AG09309 (cell line): ENCODE measurements around the gene ADAM11.

Source experiments
- DNase-seq: peaks from one replicate; pipeline ENCODE4 v3.0.0-alpha.2; 2010; ENCODE audit warnings: low read depth
- H3K4me3 ChIP-seq: 2 replicates; pipeline ENCODE4 v1.5.1; 2011; ENCODE audit warnings: mild to moderate bottlenecking, low read depth, low read length, moderate library complexity; ENCODE audit not compliant: control insufficient read depth
- CTCF ChIP-seq: IDR thresholded peaks from 2 replicates; pipeline ENCODE4 v1.5.1; 2011; ENCODE audit warnings: mild to moderate bottlenecking, low read depth, low read length, inconsistent platforms; ENCODE audit not compliant: insufficient read depth, control insufficient read depth; ENCODE audit errors: missing control alignments

ADAM11 gene

DNA sequence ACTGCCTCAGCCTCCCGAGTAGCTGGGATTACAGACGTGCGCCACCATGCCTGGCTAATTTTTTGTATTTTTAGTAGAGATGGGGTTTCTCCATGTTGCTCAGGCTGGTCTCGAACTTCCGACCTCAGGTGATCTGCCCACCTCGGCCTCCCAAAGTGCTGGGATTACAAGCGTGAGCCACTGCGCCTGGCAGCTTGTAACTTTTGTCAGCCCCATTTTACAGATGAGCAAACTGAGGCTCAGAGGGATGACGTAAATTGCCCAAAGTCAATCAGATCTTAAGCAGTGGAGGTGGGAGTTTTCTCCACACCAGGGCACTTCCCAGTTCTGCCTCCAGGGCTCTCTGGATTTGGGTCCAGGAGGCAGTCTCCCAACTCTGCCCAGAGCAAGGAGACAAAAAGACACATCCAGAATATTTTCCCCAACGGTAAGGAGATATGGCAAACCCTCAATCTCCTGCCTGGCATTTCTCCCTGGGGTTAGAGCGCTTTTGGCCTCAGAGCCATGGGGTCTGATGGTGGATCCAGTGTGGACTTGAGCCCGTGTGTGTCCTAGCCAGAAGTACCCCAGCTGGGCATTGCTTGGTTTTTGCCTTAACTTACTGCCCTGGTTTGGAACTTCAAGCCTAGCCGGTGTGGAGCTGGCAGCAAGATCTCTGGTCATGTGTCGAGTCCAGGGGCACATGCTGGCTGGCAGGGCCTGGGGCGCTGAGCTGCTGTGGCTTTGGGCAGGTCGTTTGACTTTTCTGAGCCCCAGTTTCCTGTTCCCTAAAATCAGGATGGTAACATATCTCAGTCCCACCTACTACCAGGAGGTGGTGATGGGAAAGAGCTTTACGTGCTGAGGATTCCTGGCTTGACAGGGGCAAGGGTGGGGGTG is 3.4 kb downstream of the ADAM11 start:
- DNase-seq, result no peak
- TF ChIP-seq CTCF, result no peak
- H3K4me3 ChIP-seq, result no peak overlapping the region

GRCh38 chr17:44763170-44763569 is 4.4 kb downstream of the ADAM11 start:
- no peak overlapping the region for H3K4me3 ChIP-seq
- no peak for DNase-seq
- no peak for TF ChIP-seq CTCF

DNA sequence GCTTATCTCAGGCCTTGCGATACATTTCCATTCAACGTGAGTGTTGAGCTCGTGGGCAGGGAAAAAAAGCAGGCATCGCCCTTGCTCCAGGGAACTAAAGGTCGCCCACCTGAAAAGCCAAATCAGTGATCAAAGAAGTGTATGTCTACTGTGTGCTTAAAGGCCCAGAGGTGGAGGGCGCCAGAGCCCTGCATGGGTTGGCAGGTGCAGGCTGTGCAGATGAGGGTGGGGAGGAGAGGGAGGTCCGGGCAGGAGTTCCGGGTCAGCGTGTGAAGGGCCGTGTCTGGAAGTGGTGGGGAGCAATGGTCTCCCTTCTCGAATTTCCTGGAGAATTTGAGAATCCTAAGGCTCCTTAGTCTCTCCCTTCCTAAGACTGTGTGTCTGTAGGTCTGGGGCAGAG is 7.2 kb downstream of the ADAM11 start:
- H3K4me3 ChIP-seq, result no peak overlapping the region
- TF ChIP-seq CTCF, result no peak
- DNase-seq, result no peak

GRCh38 chr17:44766409-44767038 is 7.7 kb downstream of the ADAM11 start:
- DNase-seq, result no peak
- H3K4me3 ChIP-seq, result no peak overlapping the region
- TF ChIP-seq CTCF, result no peak

DNA sequence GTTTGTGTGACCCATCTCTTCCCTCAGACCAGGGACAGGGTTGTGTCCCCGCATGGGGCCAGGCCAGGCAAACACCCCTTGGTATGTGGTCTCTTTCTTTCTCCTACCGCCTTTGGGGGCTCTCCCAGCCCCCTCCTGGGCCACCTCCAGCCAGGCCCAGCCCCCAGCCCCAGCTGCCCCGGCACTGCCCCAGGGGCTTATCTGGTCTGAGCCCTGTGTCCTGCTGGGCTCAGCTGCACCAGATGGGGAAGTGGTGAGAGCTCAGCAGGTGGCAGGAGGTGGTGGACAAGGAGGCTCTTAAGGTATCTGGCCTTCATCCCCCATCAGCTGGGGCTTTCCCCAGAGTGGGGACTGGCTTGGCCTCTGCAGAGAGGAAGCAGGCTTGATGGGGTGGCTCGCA is 8.7 kb downstream of the ADAM11 start:
- no peak for DNase-seq
- TF ChIP-seq CTCF, result no peak
- H3K4me3 ChIP-seq, result no peak overlapping the region

DNA sequence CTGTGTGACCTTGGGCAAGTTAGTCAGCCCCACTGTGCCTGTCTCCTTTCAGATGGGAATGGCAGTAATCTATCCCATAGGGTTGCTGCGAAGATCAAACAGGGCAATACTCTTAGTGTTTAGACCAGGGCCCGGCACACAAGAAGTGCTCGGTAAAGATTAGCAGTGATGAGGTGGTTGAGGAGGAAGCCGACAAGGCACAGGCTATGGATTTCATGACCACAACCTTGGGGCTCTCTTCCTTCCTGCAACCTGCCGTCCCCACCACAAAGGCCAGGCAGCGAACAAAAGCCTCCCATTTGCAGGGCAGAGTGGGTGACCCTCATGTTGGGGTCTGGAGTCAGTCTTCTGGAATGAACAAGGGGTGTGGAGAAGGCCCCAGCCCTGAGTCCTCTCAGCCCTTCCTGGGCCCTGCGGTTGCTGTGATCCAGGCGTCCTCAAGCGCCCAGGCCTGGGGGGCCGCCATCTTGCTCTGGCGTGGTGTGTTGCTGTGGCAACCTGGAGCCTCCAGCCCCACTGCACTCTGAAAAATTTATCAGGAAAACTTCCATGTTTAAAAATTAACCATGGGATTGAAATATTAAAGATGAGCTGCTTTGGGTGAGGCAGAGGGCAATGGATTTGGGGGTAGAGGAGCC is 9.8 kb downstream of the ADAM11 start:
- H3K4me3 ChIP-seq, result no peak overlapping the region
- no peak for TF ChIP-seq CTCF
- DNase-seq, result no peak
